GM10266 (cell line): ENCODE results near the gene PPFIA1.

Experiments used
- DNase-seq: peaks from one replicate; pipeline ENCODE4 v3.0.0; 2012; ENCODE audit errors: extremely low spot score
- CTCF ChIP-seq: IDR thresholded peaks from 2 replicates; pipeline ENCODE4 v1.5.1; 2012; ENCODE audit warnings: mild to moderate bottlenecking, low read depth; ENCODE audit not compliant: control insufficient read depth, insufficient read depth; ENCODE audit errors: missing control alignments

Gene PPFIA1

GRCh38 chr11:70367071-70367470, 96.6 kb downstream of the PPFIA1 start:
- DNase-seq = no peak
- no peak for TF ChIP-seq CTCF

DNA sequence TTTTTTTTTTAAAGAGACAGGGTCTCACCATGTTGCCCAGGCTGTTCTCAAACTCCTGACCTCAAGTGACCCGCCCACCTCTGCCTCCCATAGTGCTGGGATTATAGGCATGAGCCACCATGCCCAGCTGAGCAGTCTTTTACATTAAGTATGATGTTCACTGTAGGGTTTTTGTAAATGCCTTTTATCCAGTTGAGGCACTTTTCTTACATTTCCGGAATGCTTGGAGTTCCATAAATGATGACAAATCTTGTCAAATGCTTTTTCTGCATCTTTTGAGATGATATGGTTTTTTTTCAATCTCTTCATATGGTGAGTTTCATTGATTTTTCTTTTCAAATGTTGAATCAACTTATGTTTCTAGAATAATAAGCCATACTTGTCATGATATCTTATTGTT, 98.5 kb downstream of the PPFIA1 start:
- DNase-seq = no peak
- TF ChIP-seq CTCF = no peak

GRCh38 chr11:70371241-70371640, 100.8 kb downstream of the PPFIA1 start:
- no peak for DNase-seq
- TF ChIP-seq CTCF = no peak

- no peak for TF ChIP-seq CTCF
Measured at GRCh38 chr11:70372076-70372475, 101.6 kb downstream of the PPFIA1 start.

GRCh38 chr11:70376621-70377020, 106.1 kb downstream of the PPFIA1 start:
- no peak for DNase-seq
- TF ChIP-seq CTCF = no peak

More at GRCh38 chr11:70372076-70372475, 101.6 kb downstream of the PPFIA1 start:
- DNase-seq = no peak

GRCh38 chr11:70377645-70378044, 107.2 kb downstream of the PPFIA1 start:
- TF ChIP-seq CTCF = no peak
- no peak for DNase-seq

DNA sequence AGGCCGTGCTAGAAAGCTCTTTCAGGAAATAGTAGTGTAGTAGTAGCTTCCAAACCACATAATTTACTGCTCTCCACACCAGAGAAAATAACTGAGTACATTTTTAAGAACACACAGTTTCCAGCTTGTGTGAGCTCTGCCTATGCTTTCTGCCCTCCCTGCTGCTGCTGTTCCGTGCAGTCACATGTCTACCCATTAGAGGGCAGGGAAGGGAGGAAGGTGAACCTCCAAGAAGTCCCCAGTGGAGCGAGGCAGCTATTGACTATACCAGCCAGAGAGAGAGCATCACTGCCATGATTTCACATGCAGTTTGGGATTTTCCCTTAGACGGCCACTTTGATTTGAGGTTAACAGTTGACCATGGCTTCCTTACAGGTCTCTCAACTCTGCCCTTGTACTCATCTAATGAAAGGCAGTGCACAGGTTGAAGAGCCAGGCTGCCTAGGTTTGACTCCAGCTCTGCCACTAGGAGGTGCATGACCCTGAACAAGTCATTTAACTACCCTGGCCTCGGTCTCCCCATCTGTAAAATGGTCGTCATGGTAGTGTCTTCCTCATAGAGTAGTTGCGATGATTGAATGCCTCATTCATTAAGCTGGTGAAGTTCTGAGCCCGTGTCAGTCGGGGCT, 108.1 kb downstream of the PPFIA1 start:
- TF ChIP-seq CTCF = no peak
- no peak for DNase-seq
